ENCODE results near the gene MAP2. TPM values are rescaled to one million over a fixed set of nuclear protein-coding genes. Genes with fewer than 3 reads are reported as not detected.

MAP2 gene
- total RNA-seq: 8.8 and 12.9 TPM in 2 replicates

DNA sequence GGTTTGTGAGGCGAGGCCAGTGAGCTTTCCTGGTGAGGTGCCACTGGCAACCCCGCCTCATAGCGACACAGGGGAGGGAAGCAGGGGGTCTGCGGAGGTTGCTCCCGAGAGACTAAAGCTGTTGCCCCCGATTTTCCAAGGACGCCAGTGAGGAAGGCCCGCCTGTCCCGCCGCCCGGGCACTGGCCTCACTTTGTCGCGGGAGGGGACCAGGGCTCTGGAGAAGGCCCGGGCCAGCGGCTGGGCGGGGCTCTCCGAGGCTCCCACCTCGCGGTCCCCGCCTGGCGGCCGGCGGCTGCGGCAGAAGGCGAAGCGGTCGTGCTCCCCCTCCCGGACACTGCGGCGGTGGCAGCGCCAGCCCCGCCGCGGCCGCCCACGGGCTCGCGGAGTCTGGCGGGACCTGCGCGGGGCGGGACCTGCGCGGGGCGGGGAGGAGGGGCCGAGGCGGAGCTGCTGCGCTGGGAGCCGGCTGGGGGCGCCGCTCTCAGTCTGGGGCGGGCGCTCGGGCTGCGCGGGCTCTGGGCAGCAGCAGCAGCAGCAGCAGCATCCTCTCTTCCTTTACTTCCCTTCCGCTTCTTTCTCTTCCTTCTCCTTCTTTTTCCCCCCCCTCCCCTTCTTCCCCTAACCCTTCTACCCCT, at the start of gene MAP2:
MAP2 (plus strand) TSS at position 486 of the 637 bp plus-strand sequence. CDS start 229,124 bp downstream, outside the sequence.
- no peak for DNase-seq (ENCODE audit: extremely low read depth, low read depth, low spot score)

GRCh38 chr2:209376686-209377085, 47.2 kb upstream of the MAP2 start:
- DNase-seq (ENCODE audit: extremely low read depth, low read depth, low spot score): no peak

DNA sequence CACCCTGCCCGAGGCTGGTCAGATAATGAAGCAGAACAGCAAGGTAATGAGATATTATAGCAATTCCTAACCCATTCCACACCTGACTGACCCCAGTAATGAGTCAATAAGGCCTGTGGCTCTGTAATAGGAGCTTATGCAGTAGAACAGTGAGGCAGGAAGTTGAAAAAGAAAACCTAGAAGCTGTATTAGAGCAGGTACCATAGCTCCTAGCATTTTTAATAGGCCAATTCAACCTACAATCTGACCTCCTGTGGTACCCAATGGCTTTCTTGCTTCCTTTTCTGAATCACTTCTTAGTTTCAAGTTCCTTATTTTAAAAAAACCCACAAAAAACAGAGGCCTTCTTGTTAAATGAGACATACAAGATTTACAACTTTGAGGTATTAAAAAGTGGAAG, 43.6 kb upstream of the MAP2 start:
- no peak for DNase-seq (ENCODE audit: extremely low read depth, low read depth, low spot score)

GRCh38 chr2:209381091-209381490, 42.8 kb upstream of the MAP2 start:
- DNase-seq (ENCODE audit: extremely low read depth, low read depth, low spot score): no peak

- DNase-seq (ENCODE audit: extremely low read depth, low read depth, low spot score): no peak
Measured at GRCh38 chr2:209382775-209383174, 41.1 kb upstream of the MAP2 start.

DNA sequence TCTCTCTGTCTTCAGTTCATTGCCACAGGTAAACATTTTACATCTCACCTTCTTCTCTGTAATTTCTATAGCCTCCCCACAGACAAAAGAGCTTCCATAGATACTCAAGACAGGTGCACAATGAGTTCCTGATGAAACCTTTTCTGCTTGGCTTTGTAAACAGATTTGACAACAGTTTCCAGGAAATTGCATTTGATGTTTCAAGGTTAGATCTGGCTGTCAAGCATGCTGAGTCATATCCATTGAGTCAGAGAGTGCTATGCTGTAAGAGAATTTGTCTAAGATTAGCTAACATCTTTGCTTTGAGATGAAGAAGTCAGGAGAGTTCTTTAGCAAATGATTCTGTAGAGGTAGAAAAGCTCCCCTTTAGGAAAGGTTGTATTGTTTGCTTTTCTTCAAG, 40.6 kb upstream of the MAP2 start:
- peak; percentile 63 for DNase-seq (ENCODE audit: extremely low read depth, low read depth, low spot score)

GRCh38 chr2:209387389-209387788, 36.5 kb upstream of the MAP2 start:
- no peak for DNase-seq (ENCODE audit: extremely low read depth, low read depth, low spot score)

GRCh38 chr2:209388446-209389037, 35.3 kb upstream of the MAP2 start:
- no peak for DNase-seq (ENCODE audit: extremely low read depth, low read depth, low spot score)

DNA sequence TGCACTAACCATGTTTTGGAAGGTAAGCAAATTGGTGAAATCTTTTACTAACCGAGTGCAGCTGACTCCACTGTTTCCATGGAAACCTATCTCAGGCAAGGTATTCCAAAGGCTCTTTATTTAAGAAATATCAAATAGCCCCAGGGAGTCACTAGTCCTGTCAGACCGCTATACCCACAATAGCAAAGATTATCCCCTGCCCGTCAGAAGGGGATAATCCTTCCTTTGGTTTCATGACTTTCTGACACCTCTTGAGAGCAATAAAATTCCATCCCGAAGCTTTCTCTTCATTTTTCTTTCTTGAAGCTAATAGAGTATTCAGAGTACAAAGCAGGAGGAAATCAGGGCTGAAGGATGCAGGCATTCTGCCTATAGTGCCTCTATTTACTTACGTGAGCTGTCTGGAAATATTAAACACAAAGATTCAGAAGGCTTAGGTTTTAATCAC, 34.7 kb upstream of the MAP2 start:
- DNase-seq (ENCODE audit: extremely low read depth, low read depth, low spot score): no peak

- DNase-seq (ENCODE audit: extremely low read depth, low read depth, low spot score): no peak
Measured at GRCh38 chr2:209390839-209391238, 33.0 kb upstream of the MAP2 start.

GRCh38 chr2:209391776-209392401, 32.0 kb upstream of the MAP2 start:
- no peak for DNase-seq (ENCODE audit: extremely low read depth, low read depth, low spot score)

DNA sequence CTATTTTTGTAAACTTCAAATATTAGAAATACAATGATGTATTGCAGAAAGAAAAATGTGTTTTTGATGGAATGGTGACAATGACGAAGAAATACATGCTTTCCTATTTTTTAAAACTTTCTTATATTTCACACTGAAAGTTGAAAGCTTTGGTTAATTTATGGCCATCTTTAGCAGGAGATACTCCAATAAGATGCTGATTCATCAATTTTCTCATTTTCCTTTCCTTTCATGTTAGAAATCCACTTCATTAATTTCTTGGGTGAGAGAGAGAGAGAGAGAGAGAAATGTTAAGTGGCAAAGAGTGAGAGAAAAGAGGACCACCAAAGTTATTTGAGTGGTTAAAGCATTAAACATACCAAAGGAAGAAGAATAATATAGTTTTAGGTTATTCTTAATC, 28.6 kb upstream of the MAP2 start:
- no peak for DNase-seq (ENCODE audit: extremely low read depth, low read depth, low spot score)

GRCh38 chr2:209395652-209396051, 28.2 kb upstream of the MAP2 start:
- DNase-seq (ENCODE audit: extremely low read depth, low read depth, low spot score): no peak

DNA sequence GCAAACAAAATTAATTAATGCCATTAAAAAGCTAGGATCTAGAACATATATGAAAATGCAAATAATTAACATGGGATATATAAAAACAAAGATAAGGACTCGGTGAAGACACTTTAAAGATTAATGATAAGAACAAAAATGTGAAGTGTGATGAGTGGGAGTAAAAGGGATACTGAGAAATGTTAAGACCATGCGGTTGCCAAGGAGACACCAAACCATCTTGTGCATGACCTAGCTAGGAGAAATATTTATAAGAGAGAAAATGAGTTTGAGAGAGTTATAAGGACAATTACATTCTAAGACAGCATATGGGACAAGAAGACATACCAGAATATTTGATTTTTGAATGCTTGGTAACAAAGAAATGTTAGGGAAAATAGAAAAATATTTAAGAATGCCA, 25.4 kb upstream of the MAP2 start:
- no peak for DNase-seq (ENCODE audit: extremely low read depth, low read depth, low spot score)

DNA sequence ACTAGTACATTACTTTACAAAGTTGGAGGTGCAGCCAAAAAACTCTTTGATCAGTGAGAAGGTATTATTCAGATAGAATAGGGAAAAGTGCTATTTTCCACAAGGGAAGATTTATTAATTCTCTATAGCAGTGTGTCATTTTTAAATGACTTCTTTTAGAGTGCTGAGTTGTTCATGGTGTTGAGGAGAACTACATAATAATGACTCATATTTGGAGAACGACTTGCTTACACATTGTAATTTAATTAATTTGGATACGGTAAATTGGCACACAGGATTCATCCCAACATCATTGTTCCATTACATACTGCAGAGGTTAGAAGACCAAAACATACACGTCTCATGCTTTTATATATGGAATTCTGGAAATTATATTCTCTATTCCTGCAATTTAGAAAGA, 22.1 kb upstream of the MAP2 start:
- no peak for DNase-seq (ENCODE audit: extremely low read depth, low read depth, low spot score)

DNA sequence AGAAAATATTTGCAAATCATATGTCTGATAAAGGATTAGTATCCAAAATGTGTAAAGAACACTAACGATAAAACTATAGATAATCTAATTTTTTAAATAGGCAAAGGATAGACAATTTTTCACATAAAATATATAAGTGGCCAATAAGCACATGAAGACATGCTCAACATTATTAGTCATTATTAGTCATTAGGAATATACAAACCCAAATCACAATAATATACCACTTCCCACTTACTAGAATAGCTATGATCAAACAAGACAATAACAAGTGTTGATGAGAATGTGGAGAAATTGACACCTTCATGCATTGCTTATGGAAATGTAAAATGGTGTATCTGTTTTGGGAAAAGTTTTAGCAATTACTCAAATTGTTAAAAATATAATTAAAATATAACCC, 12.6 kb upstream of the MAP2 start:
- no peak for DNase-seq (ENCODE audit: extremely low read depth, low read depth, low spot score)

DNA sequence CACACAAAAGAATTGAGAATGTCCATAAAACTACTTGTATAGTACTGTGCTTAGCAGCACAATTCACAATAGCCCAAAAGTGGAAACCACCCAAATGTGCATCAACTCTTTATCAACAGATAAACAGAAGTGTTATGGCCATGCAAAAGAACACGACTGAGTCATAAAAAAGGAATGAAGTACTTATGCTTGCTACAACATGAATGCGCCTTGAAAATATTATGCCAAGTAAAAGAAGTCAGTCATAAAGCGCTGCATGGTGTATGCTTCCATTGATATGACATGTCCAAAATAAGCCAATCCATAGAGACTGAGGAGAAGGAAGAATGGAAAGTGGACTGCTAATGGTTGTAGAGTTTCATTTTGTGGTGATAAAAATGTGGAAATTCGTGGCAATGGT, 12.1 kb upstream of the MAP2 start:
- DNase-seq (ENCODE audit: extremely low read depth, low read depth, low spot score): no peak

DNA sequence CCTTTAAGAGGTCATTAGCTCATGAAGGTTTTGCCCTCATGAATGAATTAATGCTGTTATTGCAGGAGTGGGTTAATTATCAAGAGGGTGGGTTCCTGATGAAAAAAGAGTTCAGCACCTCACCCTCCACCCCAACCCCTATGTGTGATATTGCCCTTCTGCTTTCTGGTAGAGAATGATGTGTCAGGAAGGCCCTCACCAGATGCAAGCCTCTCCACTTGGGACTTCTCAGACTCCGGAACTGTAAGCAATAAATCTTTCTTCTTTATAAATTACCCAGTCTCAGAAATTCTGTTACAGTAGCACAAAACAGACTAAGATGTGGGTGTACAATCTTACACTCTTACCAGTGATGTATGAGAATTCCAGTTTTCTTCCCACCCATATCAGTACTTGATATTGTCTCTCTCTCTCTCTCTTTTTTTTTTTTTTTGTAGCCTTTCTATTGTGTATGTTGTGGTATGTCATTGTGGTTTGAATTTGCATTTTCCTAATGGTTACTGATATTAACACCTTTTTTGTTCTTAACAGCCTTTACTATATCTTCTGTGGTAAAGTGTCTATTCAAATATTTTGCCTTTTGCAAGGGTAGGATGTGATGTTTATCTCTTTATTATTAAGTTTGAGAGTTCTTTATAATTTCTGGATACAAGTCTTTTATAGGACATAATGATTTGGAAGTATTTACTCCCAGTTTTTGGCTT, 10.4 kb upstream of the MAP2 start:
- DNase-seq (ENCODE audit: extremely low read depth, low read depth, low spot score): no peak

DNA sequence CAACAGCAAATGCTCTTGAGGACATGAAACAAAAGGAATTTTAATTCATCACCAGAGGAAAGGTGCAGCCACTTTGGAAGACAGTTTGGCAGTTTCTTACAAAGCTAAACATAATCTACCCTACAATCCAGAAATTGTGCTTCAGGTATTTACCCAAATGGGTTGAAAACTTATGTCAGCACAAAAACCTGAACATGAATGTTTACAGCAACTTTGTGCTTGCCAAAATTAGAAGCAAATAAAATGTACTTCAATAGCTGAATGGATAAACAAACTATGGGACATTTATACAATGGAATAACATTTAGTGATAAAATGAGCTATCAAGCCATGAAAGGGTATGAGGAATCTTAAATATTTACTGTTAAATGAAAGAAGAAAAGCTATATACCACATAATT, 6.9 kb upstream of the MAP2 start:
- DNase-seq (ENCODE audit: extremely low read depth, low read depth, low spot score): no peak

DNA sequence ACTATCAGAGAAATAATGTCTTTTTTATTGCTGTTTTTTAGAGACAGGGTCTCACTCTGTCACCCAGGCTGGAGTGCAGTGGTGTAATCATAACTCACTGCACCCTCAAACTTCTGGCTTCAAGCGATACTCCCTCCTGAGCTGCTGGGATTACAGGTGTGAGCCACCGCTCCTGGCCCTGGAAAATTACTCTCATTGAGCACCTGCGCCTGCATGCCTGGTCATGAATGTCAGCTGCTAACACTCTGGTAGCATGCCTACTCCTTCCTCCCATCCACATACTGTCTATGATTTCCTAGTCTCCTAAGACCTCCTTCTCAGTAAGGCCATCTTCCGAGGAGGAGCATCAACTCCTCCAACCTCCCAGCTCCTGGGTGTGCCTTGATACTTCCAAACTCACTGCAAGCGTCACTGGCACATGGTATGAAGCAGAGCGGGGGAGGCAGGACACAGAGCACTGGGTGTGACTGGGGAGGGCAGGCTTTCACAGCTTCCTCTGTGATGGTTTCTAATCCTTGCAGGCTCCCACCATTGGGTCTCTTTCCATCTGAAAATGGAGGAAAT, 1.6 kb upstream of the MAP2 start:
- no peak for DNase-seq (ENCODE audit: extremely low read depth, low read depth, low spot score)

DNA sequence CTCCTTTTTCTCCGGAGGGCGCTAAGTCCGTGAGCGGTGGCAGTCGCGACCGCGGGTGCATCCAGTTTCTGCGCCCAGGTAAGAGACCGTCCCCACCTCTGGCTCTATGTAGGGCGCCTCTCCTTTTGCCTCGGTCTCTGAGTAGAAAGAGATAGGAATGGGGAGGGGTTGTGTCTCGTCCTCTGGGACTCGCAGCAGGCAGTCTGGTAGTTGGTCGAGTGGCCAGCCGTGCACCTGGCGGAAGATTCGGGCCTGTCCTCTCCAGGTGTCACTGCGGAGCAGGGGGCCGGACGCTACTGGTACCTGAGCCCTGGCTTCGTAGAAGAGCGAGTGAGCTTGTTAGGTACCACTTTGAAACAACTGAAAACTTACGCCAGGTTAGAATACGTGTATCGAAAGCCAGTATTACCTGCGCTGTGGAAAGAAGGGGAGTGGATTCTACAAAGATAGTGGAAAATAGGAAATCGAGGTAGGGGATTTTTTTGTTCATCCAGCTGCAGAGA, 403 bp downstream of the MAP2 start:
- DNase-seq (ENCODE audit: extremely low read depth, low read depth, low spot score): no peak

Data from glomerular endothelial cell (primary cell).